Breast epithelium (tissue), 3 donors: ENCODE measurements around the gene IL1RAP.
A peak's percentile ranks its signal among the peaks of the same experiment; 100 is the strongest.

Source experiments
- CTCF ChIP-seq, 3 donors: fragments of 450-650 bp; IDR thresholded peaks; one replicate each; pipeline ENCODE4 v1.5.1; 2016 to 2017; ENCODE audit warnings: antibody characterized with exemption in 3 of 3, mild to moderate bottlenecking in 3 of 3, moderate library complexity in 3 of 3
- POLR2A ChIP-seq: fragments of 450-650 bp; IDR thresholded peaks from one replicate; pipeline ENCODE4 v1.6.1; 2016; ENCODE audit warnings: antibody characterized with exemption, mild to moderate bottlenecking, moderate library complexity
- POLR2AphosphoS5 ChIP-seq, 3 donors: sonication (generic); formaldehyde crosslinking; IDR thresholded peaks; one replicate each; pipeline ENCODE4 v1.6.1; 2017; ENCODE audit warnings: antibody characterized with exemption in 3 of 3

- no peak for TF ChIP-seq CTCF (IDR thresholded peaks at IDR 0.05)
- peak; percentile 34 to 55 (median 50) for TF ChIP-seq POLR2AphosphoS5 (IDR thresholded peaks at IDR 0.05)
- TF ChIP-seq POLR2A, result no peak
These were observed 19.8 kb downstream of the IL1RAP start for GRCh38 chr3:190533511-190534281.
